ENCODE measurements around the gene NCR1.
"Not testable (repeated sequence)": the region's sequence is repeated elsewhere in the genome, so short reads cannot be mapped to it uniquely, and the experiment has no call there.

DNA sequence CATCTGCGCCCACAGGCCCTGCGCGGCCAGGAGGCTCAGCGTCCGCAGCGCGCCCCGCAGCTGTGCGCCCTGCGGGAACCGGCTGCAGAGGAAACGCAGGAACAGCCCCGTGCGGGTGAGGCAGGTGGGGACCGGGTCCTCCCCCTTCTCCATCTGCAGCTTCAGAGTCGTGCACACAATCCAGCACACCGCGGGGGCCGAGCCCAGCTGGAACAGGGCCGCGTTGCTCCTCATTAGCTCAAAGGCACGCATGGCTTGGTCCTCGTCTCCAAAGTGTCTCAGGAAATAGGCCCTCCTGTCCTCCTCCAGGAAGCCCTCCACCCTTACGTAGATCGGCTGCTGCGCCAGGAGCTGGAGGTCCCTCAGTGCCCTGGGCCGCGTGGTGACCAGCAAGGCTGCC, 33.6 kb downstream of the NCR1 start:
- TF ChIP-seq POLR2A (IDR thresholded peaks at IDR 0.05) = not testable (repeated sequence)
- TF ChIP-seq, protein P1, sequence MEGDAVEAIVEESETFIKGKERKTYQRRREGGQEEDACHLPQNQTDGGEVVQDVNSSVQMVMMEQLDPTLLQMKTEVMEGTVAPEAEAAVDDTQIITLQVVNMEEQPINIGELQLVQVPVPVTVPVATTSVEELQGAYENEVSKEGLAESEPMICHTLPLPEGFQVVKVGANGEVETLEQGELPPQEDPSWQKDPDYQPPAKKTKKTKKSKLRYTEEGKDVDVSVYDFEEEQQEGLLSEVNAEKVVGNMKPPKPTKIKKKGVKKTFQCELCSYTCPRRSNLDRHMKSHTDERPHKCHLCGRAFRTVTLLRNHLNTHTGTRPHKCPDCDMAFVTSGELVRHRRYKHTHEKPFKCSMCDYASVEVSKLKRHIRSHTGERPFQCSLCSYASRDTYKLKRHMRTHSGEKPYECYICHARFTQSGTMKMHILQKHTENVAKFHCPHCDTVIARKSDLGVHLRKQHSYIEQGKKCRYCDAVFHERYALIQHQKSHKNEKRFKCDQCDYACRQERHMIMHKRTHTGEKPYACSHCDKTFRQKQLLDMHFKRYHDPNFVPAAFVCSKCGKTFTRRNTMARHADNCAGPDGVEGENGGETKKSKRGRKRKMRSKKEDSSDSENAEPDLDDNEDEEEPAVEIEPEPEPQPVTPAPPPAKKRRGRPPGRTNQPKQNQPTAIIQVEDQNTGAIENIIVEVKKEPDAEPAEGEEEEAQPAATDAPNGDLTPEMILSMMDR (IDR thresholded peaks at IDR 0.05) = not testable (repeated sequence)

All from right lobe of liver (tissue), 4 donors.